WTC11 (cell line): Measurements from ENCODE around the gene ABCC3. TPM values are rescaled to one million over a fixed set of nuclear protein-coding genes. Genes with fewer than 3 reads are reported as not detected.

Source experiments
- ATAC-seq: fragments of 200-7000 bp; cut with Tn5 transposase; 2 replicates; pipeline ENCODE4 v1.10.0; 2021; ENCODE audit warnings: mild to moderate bottlenecking, moderate library complexity
- CTCF ChIA-PET: fragments of 300-600 bp; sonication (Branson Sonifier 250); formaldehyde crosslinking; loops from one replicate; lab custom pipeline; 2021; ENCODE audit warnings: antibody characterized with exemption; lab: Charles Lee
- POLR2A ChIA-PET: fragments of 350-600 bp; sonication (Branson Sonifier 250); formaldehyde crosslinking; loops from one replicate; lab custom pipeline; 2021; ENCODE audit warnings: antibody characterized with exemption; lab: Charles Lee
- DNase-seq: peaks from one replicate; pipeline ENCODE4 v3.0.0; 2021; ENCODE audit warnings: low spot score
- H3K27ac Mint-ChIP-seq: 2 replicates; pipeline ENCODE4 v1.8.0; 2021; ENCODE audit warnings: mixed read lengths
- H3K27me3 Mint-ChIP-seq: 2 replicates; pipeline ENCODE4 v1.8.0; 2021; ENCODE audit warnings: low read depth, mild to moderate bottlenecking, moderate library complexity, mixed read lengths
- H3K36me3 Mint-ChIP-seq: 2 replicates; pipeline ENCODE4 v1.8.0; 2021; ENCODE audit warnings: mixed read lengths
- H3K4me1 Mint-ChIP-seq: 2 replicates; pipeline ENCODE4 v1.8.0; 2022; ENCODE audit warnings: mixed read lengths
- H3K4me3 Mint-ChIP-seq: 2 replicates; pipeline ENCODE4 v1.8.0; 2021; ENCODE audit warnings: mild to moderate bottlenecking, moderate library complexity, mixed read lengths
- H3K9me3 Mint-ChIP-seq: 2 replicates; pipeline ENCODE4 v1.8.0; 2021; ENCODE audit warnings: mixed read lengths
- CREM ChIP-seq: sonication (generic); formaldehyde crosslinking; IDR thresholded peaks from 2 replicates; pipeline ENCODE4 v1.8.1; 2022; ENCODE audit warnings: mild to moderate bottlenecking, missing genetic modification reagents, moderate library complexity
- EMX1 ChIP-seq: fragments of 250-450 bp; sonication (Bioruptor Pico); IDR thresholded peaks from 2 replicates; pipeline ENCODE4 v1.8.0; 2021; ENCODE audit warnings: mild to moderate bottlenecking
- ESRRA ChIP-seq: sonication (generic); formaldehyde crosslinking; IDR thresholded peaks from 2 replicates; pipeline ENCODE4 v1.8.1; 2022; ENCODE audit warnings: mild to moderate bottlenecking, missing genetic modification reagents, borderline replicate concordance
- FOXJ3 ChIP-seq: sonication (generic); formaldehyde crosslinking; IDR thresholded peaks from 2 replicates; pipeline ENCODE4 v1.9.0; 2021; ENCODE audit warnings: missing genetic modification reagents, mild to moderate bottlenecking, borderline replicate concordance
- GRHL2 ChIP-seq: fragments of 250-450 bp; sonication (Bioruptor Pico); IDR thresholded peaks from 2 replicates; pipeline ENCODE4 v1.8.0; 2022; ENCODE audit warnings: mild to moderate bottlenecking, moderate library complexity; ENCODE audit not compliant: insufficient replicate concordance, severe bottlenecking
- JAZF1 ChIP-seq: fragments of 250-450 bp; sonication (Bioruptor Pico); IDR thresholded peaks from 2 replicates; pipeline ENCODE4 v1.9.0; 2021; ENCODE audit warnings: moderate library complexity, mild to moderate bottlenecking, inconsistent platforms
- MYBL2 ChIP-seq: sonication (generic); formaldehyde crosslinking; IDR thresholded peaks from 2 replicates; pipeline ENCODE4 v1.8.1; 2023; ENCODE audit warnings: mild to moderate bottlenecking, moderate library complexity, missing genetic modification reagents
- NFATC4 ChIP-seq: fragments of 250-450 bp; sonication (Bioruptor Pico); IDR thresholded peaks from 2 replicates; pipeline ENCODE4 v1.9.0; 2021; ENCODE audit warnings: mild to moderate bottlenecking
- NFE2L1 ChIP-seq: sonication (generic); formaldehyde crosslinking; IDR thresholded peaks from 2 replicates; pipeline ENCODE4 v1.8.1; 2023; ENCODE audit warnings: missing genetic modification reagents
- OVOL2 ChIP-seq: fragments of 250-450 bp; sonication (Bioruptor Pico); IDR thresholded peaks from 2 replicates; pipeline ENCODE4 v1.9.0; 2021; ENCODE audit warnings: mild to moderate bottlenecking, borderline replicate concordance
- SMAD4 ChIP-seq: sonication (generic); formaldehyde crosslinking; IDR thresholded peaks from 2 replicates; pipeline ENCODE4 v1.8.0; 2022; ENCODE audit warnings: mild to moderate bottlenecking, missing genetic modification reagents
- SP1 ChIP-seq: sonication (generic); formaldehyde crosslinking; conservative IDR thresholded peaks from 2 replicates; pipeline ENCODE4 v1.8.1; 2022; ENCODE audit warnings: missing genetic modification reagents
- TCF7 ChIP-seq: sonication (generic); formaldehyde crosslinking; IDR thresholded peaks from 2 replicates; pipeline ENCODE4 v1.8.0; 2022; ENCODE audit warnings: mild to moderate bottlenecking, low read depth, missing genetic modification reagents, moderate library complexity
- TP53 ChIP-seq: sonication (generic); formaldehyde crosslinking; IDR thresholded peaks from 2 replicates; pipeline ENCODE4 v1.8.1; 2023; ENCODE audit warnings: mild to moderate bottlenecking, missing genetic modification reagents
- ZNF121 ChIP-seq: sonication (generic); formaldehyde crosslinking; IDR thresholded peaks from 2 replicates; pipeline ENCODE4 v1.8.0; 2023; ENCODE audit warnings: missing genetic modification reagents
- ZNF219 ChIP-seq: sonication (generic); formaldehyde crosslinking; IDR thresholded peaks from 2 replicates; pipeline ENCODE4 v1.8.0; 2023; ENCODE audit warnings: missing genetic modification reagents, mild to moderate bottlenecking, borderline replicate concordance
- ZSCAN18 ChIP-seq: fragments of 250-450 bp; sonication (Bioruptor Pico); IDR thresholded peaks from 2 replicates; pipeline ENCODE4 v2.1.2; 2022; ENCODE audit warnings: mild to moderate bottlenecking, moderate library complexity
- total RNA-seq: library from RNA; stranded (reverse); gene quantifications from 3 replicates; pipeline ENCODE4 v1.2.3, GENCODE V29; 2021
- TF ChIP-seq, protein P1 (sequence below): sonication (generic); formaldehyde crosslinking; IDR thresholded peaks from 2 replicates; pipeline ENCODE4 v1.8.0; 2022; ENCODE audit warnings: mild to moderate bottlenecking, missing genetic modification reagents
- TF ChIP-seq, protein P2 (sequence below): fragments of 250-450 bp; sonication (Bioruptor Pico); IDR thresholded peaks from 2 replicates; pipeline ENCODE4 v1.9.0; 2021; ENCODE audit warnings: moderate library complexity, mild to moderate bottlenecking, inconsistent platforms, borderline replicate concordance
- TF ChIP-seq, protein P3 (sequence below): sonication (generic); formaldehyde crosslinking; IDR thresholded peaks from 2 replicates; pipeline ENCODE4 v1.8.1; 2022; ENCODE audit warnings: low read depth, missing genetic modification reagents, borderline replicate concordance
- TF ChIP-seq, protein P4 (sequence below): fragments of 200-600 bp; IDR thresholded peaks from 2 replicates; pipeline ENCODE4 v1.8.0; 2022; ENCODE audit warnings: antibody characterized with exemption
- TF ChIP-seq, protein P5 (sequence below): sonication (generic); formaldehyde crosslinking; IDR thresholded peaks from 2 replicates; pipeline ENCODE4 v1.8.1; 2023; ENCODE audit warnings: mild to moderate bottlenecking, missing genetic modification reagents, borderline replicate concordance

Gene ABCC3
- total RNA-seq, 1 experiment from 2014 or later = 0.92 TPM

DNA sequence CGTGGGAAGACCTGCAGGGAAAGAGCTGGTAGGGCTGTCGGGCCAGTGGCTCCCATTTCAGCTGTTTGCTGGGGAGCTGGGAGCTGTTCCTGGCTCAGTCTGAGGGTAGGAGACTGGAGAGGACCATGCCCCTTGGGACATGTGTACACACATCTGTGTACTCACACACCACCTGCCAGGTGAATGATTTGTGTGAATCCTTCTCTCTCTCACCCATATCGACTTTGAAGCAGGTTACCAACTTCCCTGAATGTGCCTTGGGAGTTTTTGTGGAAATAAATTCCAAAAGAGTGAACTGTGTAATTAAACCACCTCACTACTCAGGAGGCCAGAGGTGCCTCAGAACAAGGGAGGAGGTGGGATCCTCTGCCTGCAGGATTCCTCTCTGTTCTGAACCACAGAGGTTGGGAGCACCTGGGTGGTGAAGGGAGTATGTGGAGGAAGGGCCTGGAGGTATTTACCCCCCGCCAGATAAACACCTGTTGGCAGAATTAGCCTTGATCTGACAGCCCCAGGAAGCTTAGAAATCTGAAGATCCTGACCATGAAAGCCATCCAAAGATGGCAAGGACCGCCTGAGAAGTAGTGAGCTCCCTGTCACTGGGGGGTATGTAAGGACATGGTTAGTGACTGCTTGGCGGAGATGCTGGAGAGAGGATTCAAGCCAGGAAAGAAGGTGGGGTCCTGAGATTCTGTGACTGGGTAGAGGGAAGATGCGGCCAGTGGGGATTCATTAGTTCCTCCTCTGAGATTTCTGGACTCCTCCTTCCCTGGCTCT is 3.3 kb downstream of the ABCC3 start:
- TF ChIP-seq CREM (CRISPR knock-in tag) (no peak), GRHL2 (CRISPR knock-in tag) (no peak), ESRRA (CRISPR knock-in tag) (no peak), NFATC4 (CRISPR knock-in tag) (no peak), ZNF121 (CRISPR knock-in tag) (no peak), MYBL2 (no peak), OVOL2 (CRISPR knock-in tag) (no peak), TP53 (CRISPR knock-in tag) (no peak), JAZF1 (no peak), ZSCAN18 (CRISPR knock-in tag) (no peak), FOXJ3 (CRISPR knock-in tag) (no peak), SP1 (CRISPR knock-in tag) (no peak), NFE2L1 (no peak), TCF7 (CRISPR knock-in tag) (no peak), ZNF219 (CRISPR knock-in tag) (no peak)
- TF ChIP-seq, protein P1, sequence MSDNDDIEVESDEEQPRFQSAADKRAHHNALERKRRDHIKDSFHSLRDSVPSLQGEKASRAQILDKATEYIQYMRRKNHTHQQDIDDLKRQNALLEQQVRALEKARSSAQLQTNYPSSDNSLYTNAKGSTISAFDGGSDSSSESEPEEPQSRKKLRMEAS = no peak
- TF ChIP-seq, protein P2, sequence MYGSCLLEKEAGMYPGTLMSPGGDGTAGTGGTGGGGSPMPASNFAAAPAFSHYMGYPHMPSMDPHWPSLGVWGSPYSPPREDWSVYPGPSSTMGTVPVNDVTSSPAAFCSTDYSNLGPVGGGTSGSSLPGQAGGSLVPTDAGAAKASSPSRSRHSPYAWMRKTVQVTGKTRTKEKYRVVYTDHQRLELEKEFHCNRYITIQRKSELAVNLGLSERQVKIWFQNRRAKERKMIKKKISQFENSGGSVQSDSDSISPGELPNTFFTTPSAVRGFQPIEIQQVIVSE = no peak
- TF ChIP-seq, protein P3, sequence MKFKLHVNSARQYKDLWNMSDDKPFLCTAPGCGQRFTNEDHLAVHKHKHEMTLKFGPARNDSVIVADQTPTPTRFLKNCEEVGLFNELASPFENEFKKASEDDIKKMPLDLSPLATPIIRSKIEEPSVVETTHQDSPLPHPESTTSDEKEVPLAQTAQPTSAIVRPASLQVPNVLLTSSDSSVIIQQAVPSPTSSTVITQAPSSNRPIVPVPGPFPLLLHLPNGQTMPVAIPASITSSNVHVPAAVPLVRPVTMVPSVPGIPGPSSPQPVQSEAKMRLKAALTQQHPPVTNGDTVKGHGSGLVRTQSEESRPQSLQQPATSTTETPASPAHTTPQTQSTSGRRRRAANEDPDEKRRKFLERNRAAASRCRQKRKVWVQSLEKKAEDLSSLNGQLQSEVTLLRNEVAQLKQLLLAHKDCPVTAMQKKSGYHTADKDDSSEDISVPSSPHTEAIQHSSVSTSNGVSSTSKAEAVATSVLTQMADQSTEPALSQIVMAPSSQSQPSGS (CRISPR knock-in tag) = no peak
- TF ChIP-seq, protein P4, sequence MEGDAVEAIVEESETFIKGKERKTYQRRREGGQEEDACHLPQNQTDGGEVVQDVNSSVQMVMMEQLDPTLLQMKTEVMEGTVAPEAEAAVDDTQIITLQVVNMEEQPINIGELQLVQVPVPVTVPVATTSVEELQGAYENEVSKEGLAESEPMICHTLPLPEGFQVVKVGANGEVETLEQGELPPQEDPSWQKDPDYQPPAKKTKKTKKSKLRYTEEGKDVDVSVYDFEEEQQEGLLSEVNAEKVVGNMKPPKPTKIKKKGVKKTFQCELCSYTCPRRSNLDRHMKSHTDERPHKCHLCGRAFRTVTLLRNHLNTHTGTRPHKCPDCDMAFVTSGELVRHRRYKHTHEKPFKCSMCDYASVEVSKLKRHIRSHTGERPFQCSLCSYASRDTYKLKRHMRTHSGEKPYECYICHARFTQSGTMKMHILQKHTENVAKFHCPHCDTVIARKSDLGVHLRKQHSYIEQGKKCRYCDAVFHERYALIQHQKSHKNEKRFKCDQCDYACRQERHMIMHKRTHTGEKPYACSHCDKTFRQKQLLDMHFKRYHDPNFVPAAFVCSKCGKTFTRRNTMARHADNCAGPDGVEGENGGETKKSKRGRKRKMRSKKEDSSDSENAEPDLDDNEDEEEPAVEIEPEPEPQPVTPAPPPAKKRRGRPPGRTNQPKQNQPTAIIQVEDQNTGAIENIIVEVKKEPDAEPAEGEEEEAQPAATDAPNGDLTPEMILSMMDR = no peak
- H3K27me3 Mint-ChIP-seq = peaks cover 45% of the 10 kb centered on the region
- no peaks in the 10 kb centered on the region for H3K36me3 Mint-ChIP-seq
- H3K4me3 Mint-ChIP-seq = no peak overlapping the region
- no peak overlapping the region for H3K27ac Mint-ChIP-seq
- DNase-seq (no peak), ATAC-seq (no peak)
- ChIA-PET POLR2A (no interaction called here), CTCF (interaction anchor here (1.3 to 8.8 kb wide), 4 partner anchors 12 to 87 kb away, joined by 4 to 82 read pairs (median 13); no protein-coding TSS in a partner anchor)
- no peaks in the 10 kb centered on the region for H3K9me3 Mint-ChIP-seq
- H3K4me1 Mint-ChIP-seq = peaks cover 8% of the 10 kb centered on the region

GRCh38 chr17:50638606-50638965 is 3.9 kb downstream of the ABCC3 start:
- ATAC-seq = no peak
- POLR2A ChIA-PET = no interaction called here

More at GRCh38 chr17:50638606-50638965, 3.9 kb downstream of the ABCC3 start:
- H3K9me3 Mint-ChIP-seq = no peaks in the 10 kb centered on the region
- CTCF ChIA-PET = interaction anchor here (0.8 to 8.8 kb wide), 4 partner anchors 12 to 159 kb away, joined by 3 to 82 read pairs (median 13); no protein-coding TSS in a partner anchor
- peaks cover 8% of the 10 kb centered on the region for H3K4me1 Mint-ChIP-seq
- no peak overlapping the region for H3K4me3 Mint-ChIP-seq
- H3K27me3 Mint-ChIP-seq = peaks cover 40% of the 10 kb centered on the region
- H3K27ac Mint-ChIP-seq = no peak overlapping the region
- TF ChIP-seq, protein P5, sequence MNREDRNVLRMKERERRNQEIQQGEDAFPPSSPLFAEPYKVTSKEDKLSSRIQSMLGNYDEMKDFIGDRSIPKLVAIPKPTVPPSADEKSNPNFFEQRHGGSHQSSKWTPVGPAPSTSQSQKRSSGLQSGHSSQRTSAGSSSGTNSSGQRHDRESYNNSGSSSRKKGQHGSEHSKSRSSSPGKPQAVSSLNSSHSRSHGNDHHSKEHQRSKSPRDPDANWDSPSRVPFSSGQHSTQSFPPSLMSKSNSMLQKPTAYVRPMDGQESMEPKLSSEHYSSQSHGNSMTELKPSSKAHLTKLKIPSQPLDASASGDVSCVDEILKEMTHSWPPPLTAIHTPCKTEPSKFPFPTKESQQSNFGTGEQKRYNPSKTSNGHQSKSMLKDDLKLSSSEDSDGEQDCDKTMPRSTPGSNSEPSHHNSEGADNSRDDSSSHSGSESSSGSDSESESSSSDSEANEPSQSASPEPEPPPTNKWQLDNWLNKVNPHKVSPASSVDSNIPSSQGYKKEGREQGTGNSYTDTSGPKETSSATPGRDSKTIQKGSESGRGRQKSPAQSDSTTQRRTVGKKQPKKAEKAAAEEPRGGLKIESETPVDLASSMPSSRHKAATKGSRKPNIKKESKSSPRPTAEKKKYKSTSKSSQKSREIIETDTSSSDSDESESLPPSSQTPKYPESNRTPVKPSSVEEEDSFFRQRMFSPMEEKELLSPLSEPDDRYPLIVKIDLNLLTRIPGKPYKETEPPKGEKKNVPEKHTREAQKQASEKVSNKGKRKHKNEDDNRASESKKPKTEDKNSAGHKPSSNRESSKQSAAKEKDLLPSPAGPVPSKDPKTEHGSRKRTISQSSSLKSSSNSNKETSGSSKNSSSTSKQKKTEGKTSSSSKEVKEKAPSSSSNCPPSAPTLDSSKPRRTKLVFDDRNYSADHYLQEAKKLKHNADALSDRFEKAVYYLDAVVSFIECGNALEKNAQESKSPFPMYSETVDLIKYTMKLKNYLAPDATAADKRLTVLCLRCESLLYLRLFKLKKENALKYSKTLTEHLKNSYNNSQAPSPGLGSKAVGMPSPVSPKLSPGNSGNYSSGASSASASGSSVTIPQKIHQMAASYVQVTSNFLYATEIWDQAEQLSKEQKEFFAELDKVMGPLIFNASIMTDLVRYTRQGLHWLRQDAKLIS (CRISPR knock-in tag) = no peak
- TF ChIP-seq EMX1 (CRISPR knock-in tag) = no peak
- no peak for TF ChIP-seq SMAD4 (CRISPR knock-in tag)
- H3K36me3 Mint-ChIP-seq = no peaks in the 10 kb centered on the region
- no peak for DNase-seq
